ENCODE data around the gene PKM. TPM values are rescaled to one million over a fixed set of nuclear protein-coding genes. Genes with fewer than 3 reads are reported as not detected.

The PKM gene
- total RNA-seq, 1 donor from 2014 or later = 2,583 TPM

GRCh38 chr15:72236381-72237003 lies 5.5 kb upstream of the PKM start:
- DNase-seq (ENCODE audit: low read depth) = no peak

- DNase-seq (ENCODE audit: low read depth) = no peak
Measured at GRCh38 chr15:72235298-72235697, 4.3 kb upstream of the PKM start.

GRCh38 chr15:72233769-72234168 lies 2.8 kb upstream of the PKM start:
- no peak for DNase-seq (ENCODE audit: low read depth)

DNA sequence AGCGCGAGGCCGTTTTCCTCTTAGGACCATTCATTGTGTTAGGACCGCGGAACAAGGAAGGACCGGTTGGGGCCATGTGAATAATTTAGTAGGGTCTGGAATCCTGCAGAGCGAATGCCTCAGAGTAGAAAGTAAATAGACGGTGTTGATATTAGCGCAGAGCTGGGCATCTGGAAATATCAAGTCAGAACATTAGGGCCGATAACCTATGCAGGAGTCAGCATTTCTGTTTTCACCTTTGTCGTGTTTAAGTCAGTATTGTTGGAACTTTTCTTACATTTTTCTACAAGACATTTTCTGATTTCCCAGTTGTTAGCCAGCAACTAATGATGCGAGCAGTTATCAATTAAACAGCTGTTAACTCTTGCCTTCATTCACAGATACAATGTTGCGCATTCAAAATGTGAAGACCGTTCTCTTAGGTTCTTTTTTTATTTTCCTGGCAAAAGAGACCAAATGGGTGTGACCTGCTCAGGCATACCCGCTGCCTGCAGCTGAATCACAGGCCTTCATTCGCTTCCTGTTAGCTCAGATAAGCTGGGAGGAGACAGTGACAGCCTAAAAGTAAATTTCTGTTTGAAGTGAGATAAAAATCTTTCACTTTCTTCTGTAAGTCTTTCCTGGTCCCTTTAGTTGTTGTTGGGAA lies 966 bp upstream of the PKM start:
- peak; percentile 78 for DNase-seq (ENCODE audit: low read depth)

GRCh38 chr15:72230197-72231065 lies 559 bp downstream of the PKM start:
- DNase-seq (ENCODE audit: low read depth) = peak; percentile 91

GRCh38 chr15:72229947-72230196 lies 1.1 kb downstream of the PKM start:
- no peak for DNase-seq (ENCODE audit: low read depth)

DNA sequence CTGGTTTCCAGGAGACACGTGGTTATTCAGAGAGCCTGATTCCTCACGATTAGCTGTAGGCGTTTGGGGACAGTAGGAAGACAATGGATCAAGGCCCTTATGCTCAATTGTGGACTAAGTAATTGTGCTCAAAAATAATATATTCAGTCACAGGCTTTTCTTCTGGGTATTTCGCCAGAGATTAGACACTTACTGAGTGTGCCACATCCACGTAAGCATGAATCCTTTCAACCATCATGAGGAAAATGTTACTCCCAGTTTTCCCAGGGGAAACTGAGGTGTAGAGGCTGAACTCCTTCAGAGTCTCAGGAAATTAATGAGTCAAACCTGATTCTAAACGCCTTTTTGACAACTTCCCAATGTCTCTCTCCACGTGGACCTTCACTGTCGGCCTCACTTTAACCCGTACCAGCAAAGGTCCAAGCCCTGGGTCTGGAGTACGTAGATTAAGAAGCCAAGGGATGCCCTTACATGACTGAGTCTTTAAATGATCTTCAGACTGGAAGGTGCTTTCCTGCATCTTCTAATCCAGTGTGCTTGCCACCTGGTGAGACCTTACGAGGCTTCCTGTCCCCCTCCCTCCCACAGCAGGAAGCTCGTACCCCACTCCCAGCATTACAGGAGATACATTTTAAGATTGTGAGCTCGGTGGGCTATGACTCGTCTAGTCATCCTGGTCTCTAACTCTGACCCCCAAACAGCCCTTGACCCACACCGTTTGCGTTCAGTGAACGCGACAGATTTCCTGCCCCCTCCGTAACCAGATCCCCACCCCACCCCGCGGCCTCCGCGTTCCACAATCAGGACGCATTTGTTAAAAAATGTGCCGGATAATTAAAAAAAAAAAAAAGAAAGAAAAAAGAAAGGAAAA lies 1.7 kb downstream of the PKM start:
- DNase-seq (ENCODE audit: low read depth) = peak; percentile 25

GRCh38 chr15:72227720-72228119 lies 3.3 kb downstream of the PKM start:
- peak; percentile 31 for DNase-seq (ENCODE audit: low read depth)

DNA sequence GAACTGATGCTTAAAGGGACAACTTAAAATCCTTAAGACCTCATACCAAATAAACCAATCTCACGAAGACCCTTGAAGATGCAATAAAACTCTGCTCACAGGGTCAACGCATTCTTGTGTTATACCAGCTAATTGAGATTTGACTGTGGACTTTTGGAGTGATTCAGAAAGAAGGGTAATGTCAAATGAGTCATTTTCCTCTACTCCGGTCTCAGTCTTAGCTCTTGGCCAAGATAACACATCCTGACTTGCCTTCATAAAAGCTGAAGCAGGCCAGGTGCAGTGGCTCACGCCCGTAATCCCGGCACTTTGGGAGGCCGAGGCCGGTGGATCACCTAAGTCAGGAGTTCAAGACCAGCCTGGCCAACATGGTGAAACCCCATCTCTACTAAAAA lies 3.8 kb downstream of the PKM start:
- DNase-seq (ENCODE audit: low read depth) = peak; percentile 66

- no peak for DNase-seq (ENCODE audit: low read depth)
Measured at GRCh38 chr15:72223278-72223677, 7.7 kb downstream of the PKM start.

- DNase-seq (ENCODE audit: low read depth) = peak; percentile 95
Measured at GRCh38 chr15:72222393-72222792, 8.6 kb downstream of the PKM start.

- peak; percentile 43 for DNase-seq (ENCODE audit: low read depth)
Measured at GRCh38 chr15:72220687-72221086, 10.3 kb downstream of the PKM start.

DNA sequence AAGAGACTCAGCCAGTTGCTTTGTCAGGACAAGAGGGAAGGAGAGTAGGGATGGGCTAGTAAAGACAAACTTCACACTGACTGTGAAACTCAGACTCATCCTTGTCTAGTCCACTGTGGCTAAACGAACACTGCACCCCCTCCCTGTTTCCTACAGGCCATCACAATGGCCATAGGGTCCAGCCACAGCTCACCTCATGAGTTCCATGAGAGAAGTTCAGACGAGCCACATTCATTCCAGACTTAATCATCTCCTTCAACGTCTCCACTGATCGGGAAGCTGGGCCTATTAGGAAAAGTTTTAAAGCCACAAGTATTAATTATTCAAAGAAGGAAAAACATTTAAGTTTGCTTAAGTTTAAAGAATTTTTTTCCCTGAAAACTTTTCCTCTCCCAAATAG lies 13.8 kb downstream of the PKM start:
- no peak for DNase-seq (ENCODE audit: low read depth)

DNA sequence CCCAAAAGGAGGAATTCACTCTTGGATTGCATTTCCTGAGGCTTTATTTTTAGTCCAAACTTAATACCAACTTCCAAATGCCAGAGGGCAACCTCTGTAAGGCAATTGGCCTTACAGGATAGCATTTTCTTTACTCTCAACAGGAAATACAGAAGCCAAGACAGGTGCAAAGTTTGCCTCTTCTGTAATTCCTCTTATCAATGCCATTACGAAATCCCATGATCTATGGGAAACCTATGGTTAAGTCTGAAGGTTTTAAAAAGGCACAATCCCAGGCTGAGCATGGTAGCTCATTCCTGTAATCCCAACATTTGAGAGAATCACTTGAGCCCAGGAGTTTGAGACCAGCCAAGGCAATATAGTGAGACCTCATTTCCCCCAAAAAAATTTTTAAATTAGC lies 14.9 kb downstream of the PKM start:
- DNase-seq (ENCODE audit: low read depth) = no peak

- DNase-seq (ENCODE audit: low read depth) = no peak
Measured at GRCh38 chr15:72207558-72208085, 23.4 kb downstream of the PKM start.

GRCh38 chr15:72206677-72207000 lies 24.4 kb downstream of the PKM start:
- DNase-seq (ENCODE audit: low read depth) = no peak

- DNase-seq (ENCODE audit: low read depth) = no peak
Measured at GRCh38 chr15:72205896-72206676, 24.9 kb downstream of the PKM start.

- no peak for DNase-seq (ENCODE audit: low read depth)
Measured at GRCh38 chr15:72205273-72205672, 25.7 kb downstream of the PKM start.

DNA sequence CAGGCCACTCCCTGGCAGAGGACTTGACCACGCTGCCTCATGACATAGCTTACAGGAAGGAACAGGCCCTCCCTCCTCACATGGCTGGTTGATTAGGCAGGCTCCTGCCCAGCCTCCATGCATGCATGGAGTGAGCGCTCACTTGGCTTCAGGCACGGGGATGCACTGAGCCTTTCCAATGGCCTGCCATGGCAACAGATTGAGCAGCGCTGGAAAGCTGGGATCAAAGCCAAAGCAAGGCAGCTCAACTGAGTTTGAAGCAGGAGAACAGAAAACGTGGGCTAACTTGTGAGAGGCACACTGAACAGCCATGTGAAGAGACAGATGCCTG lies 27.5 kb downstream of the PKM start:
- DNase-seq (ENCODE audit: low read depth) = peak; percentile 94

DNA sequence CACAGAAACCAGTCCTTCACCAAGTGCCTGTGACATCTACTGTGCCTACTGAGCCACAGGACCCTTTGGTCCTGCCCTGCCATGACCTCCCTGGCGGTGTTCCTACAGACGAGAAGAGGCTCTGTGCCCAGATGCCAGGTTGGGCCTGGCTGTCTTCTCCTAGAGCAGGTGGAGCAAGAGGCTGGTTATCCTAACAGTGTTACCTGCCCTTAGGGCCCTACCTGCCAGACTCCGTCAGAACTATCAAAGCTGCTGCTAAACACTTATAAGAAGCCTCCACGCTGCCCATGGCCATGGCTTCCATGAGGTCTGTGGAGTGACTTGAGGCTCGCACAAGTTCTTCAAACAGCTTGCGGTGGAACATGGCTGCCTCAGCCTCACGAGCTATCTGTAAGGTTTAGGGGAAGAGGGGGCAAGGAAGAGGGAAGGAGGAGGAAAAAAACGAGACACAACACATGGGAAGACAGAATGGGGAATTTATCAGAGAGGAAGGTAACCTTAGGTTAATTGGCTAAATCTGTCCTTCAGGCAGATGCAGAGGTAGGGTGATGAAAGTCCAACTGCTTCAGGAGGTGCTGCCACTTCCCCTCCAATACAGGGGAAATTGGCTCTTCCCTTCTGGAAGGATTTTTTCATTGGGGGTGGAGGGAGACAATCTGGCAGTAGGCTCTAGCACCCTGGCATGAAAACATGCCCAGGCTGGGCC lies 28.0 kb downstream of the PKM start:
- no peak for DNase-seq (ENCODE audit: low read depth)

Measured in myocyte (in vitro differentiated cells).